Left renal pelvis (tissue), 4 donors: ENCODE measurements around the gene RAB11FIP3. TPM values are rescaled to one million over a fixed set of nuclear protein-coding genes. Genes with fewer than 3 reads are reported as not detected.
"Not testable (repeated sequence)": the region's sequence is repeated elsewhere in the genome, so short reads cannot be mapped to it uniquely, and the experiment has no call there.

Source experiments
- DNase-seq, 4 donors: peaks; one replicate each; pipeline ENCODE4 v3.0.0-alpha.2; 2013; ENCODE audit warnings: low read depth in 4 of 4, low spot score in 3 of 4
- polyA plus RNA-seq, 4 donors: library from polyadenylated mRNA; unstranded; fragments of 120-200 nt; gene quantifications; one replicate each; pipeline ENCODE4 v1.2.1, GENCODE V29; 2013; ENCODE audit not compliant: insufficient read length in 4 of 4

Gene RAB11FIP3
- polyA plus RNA-seq, 4 donors = 44.2 to 144 (median 76.4) TPM

GRCh38 chr16:415170-415498 is 10.3 kb upstream of the RAB11FIP3 start:
- DNase-seq = not testable (repeated sequence)

GRCh38 chr16:422179-422578 is 3.3 kb upstream of the RAB11FIP3 start:
- DNase-seq = not testable (repeated sequence)

GRCh38 chr16:424033-424622 is 1.3 kb upstream of the RAB11FIP3 start:
- no peak for DNase-seq

- DNase-seq = no peak
Measured at GRCh38 chr16:424623-425081, 797 bp upstream of the RAB11FIP3 start.

- no peak for DNase-seq
Measured at GRCh38 chr16:425740-426114, 278 bp downstream of the RAB11FIP3 start.

GRCh38 chr16:426115-426905 is 861 bp downstream of the RAB11FIP3 start:
- DNase-seq = no peak

GRCh38 chr16:426906-427249 is 1.4 kb downstream of the RAB11FIP3 start:
- no peak for DNase-seq

- DNase-seq = no peak
Measured at GRCh38 chr16:427250-427649, 1.8 kb downstream of the RAB11FIP3 start.

- no peak for DNase-seq
Measured at GRCh38 chr16:430904-431303, 5.5 kb downstream of the RAB11FIP3 start.

- DNase-seq = no peak
Measured at GRCh38 chr16:440627-441026, 15.2 kb downstream of the RAB11FIP3 start.

GRCh38 chr16:441447-441846 is 16.0 kb downstream of the RAB11FIP3 start:
- DNase-seq = no peak

- no peak for DNase-seq
Measured at GRCh38 chr16:442976-443375, 17.5 kb downstream of the RAB11FIP3 start.

- no peak for DNase-seq
Measured at GRCh38 chr16:444027-444426, 18.6 kb downstream of the RAB11FIP3 start.

- no peak for DNase-seq
Measured at GRCh38 chr16:445566-445965, 20.1 kb downstream of the RAB11FIP3 start.

GRCh38 chr16:450385-450784 is 24.9 kb downstream of the RAB11FIP3 start:
- no peak for DNase-seq

- no peak for DNase-seq
Measured at GRCh38 chr16:450785-451512, 25.5 kb downstream of the RAB11FIP3 start.

GRCh38 chr16:454397-454940 is 29.0 kb downstream of the RAB11FIP3 start:
- no peak for DNase-seq

- DNase-seq = no peak
Measured at GRCh38 chr16:455453-455852, 30.0 kb downstream of the RAB11FIP3 start.

GRCh38 chr16:456891-457483 is 31.5 kb downstream of the RAB11FIP3 start:
- no peak for DNase-seq

- no peak for DNase-seq
Measured at GRCh38 chr16:457732-458400, 32.4 kb downstream of the RAB11FIP3 start.

- no peak for DNase-seq
Measured at GRCh38 chr16:459761-460160, 34.3 kb downstream of the RAB11FIP3 start.
